Suprapubic skin (tissue), 4 donors: Measurements from ENCODE around the gene ZNF593. TPM values are rescaled to one million over a fixed set of nuclear protein-coding genes. Genes with fewer than 3 reads are reported as not detected.
A peak's percentile ranks its signal among the peaks of the same experiment; 100 is the strongest.

Experiments used
- DNase-seq, 2 donors: peaks; one replicate each; pipeline ENCODE4 v3.0.0-alpha.2; 2019; ENCODE audit warnings: low spot score in 2 of 2
- H3K27ac ChIP-seq: fragments of 200-600 bp; sonication (generic); one replicate; pipeline ENCODE4 v1.5.1; 2019
- H3K27me3 ChIP-seq: fragments of 200-600 bp; sonication (generic); one replicate; pipeline ENCODE4 v1.5.1; 2019
- H3K36me3 ChIP-seq: fragments of 200-600 bp; sonication (generic); one replicate; pipeline ENCODE4 v1.5.1; 2019
- H3K4me1 ChIP-seq: fragments of 200-600 bp; sonication (generic); one replicate; pipeline ENCODE4 v1.5.1; 2019
- H3K4me3 ChIP-seq: fragments of 200-600 bp; sonication (generic); one replicate; pipeline ENCODE4 v1.5.1; 2019; ENCODE audit warnings: mild to moderate bottlenecking
- H3K9me3 ChIP-seq: fragments of 200-600 bp; sonication (generic); one replicate; pipeline ENCODE4 v1.5.1; 2019
- CTCF ChIP-seq, 2 donors: fragments of 200-600 bp in 1 of 2; fragments of 450-650 bp in 1 of 2; sonication (generic) in 1 of 2; IDR thresholded peaks; one replicate each; pipeline ENCODE4 v1.5.1; 2016 to 2019; ENCODE audit warnings: antibody characterized with exemption in 2 of 2, mild to moderate bottlenecking in 1 of 2, moderate library complexity in 1 of 2
- EP300 ChIP-seq: sonication (generic); formaldehyde crosslinking; IDR thresholded peaks from one replicate; pipeline ENCODE4 v1.6.1; 2017; ENCODE audit warnings: antibody characterized with exemption
- POLR2A ChIP-seq, 2 donors: fragments of 450-650 bp; IDR thresholded peaks; one replicate each; pipeline ENCODE4 v1.6.1; 2017; ENCODE audit warnings: antibody characterized with exemption in 2 of 2, mild to moderate bottlenecking in 2 of 2, moderate library complexity in 2 of 2
- POLR2AphosphoS5 ChIP-seq, 3 donors: sonication (generic); formaldehyde crosslinking; IDR thresholded peaks; one replicate each; pipeline ENCODE4 v1.6.1; 2017; ENCODE audit warnings: antibody characterized with exemption in 3 of 3
- WGBS: methylation state at CpG from one replicate; pipeline ENCODE4 v1.1.5; 2018; 5-methylcytosine and 5-hydroxymethylcytosine counted together
- total RNA-seq, 4 donors: library from RNA; depleted of rRNA; stranded (reverse); fragments of >200 nt; gene quantifications; one replicate each; pipeline ENCODE4 v1.1.0, GENCODE V29; 2016

The ZNF593 gene
- total RNA-seq, 4 donors from 2014 or later: 15.3 to 53.4 (median 28.3) TPM

- peak; percentile 85 to 90 for DNase-seq
- TF ChIP-seq CTCF (IDR thresholded peaks at IDR 0.05): peak; percentile 73 to 81
- no peak for TF ChIP-seq EP300
- no peak for TF ChIP-seq POLR2A (IDR thresholded peaks at IDR 0.05)
- no peak for TF ChIP-seq POLR2AphosphoS5 (IDR thresholded peaks at IDR 0.05)
- no peaks in the 10 kb centered on the region for H3K9me3 ChIP-seq
These were observed 24.4 kb upstream of the ZNF593 start for GRCh38 chr1:26145041-26145959.

GRCh38 chr1:26145960-26146294 is 23.8 kb upstream of the ZNF593 start:
- DNase-seq: no peak
- H3K4me1 ChIP-seq: peaks cover 5% of the 10 kb centered on the region
- H3K4me3 ChIP-seq: no peak overlapping the region
- WGBS: 35% methylated on average over 6 of the region's 6 CpGs
- H3K9me3 ChIP-seq: no peaks in the 10 kb centered on the region
- no peak overlapping the region for H3K27ac ChIP-seq
- TF ChIP-seq EP300: no peak
- no peak for TF ChIP-seq CTCF (IDR thresholded peaks at IDR 0.05)
- no peak for TF ChIP-seq POLR2A (IDR thresholded peaks at IDR 0.05)
- no peak for TF ChIP-seq POLR2AphosphoS5 (IDR thresholded peaks at IDR 0.05)
- no peaks in the 10 kb centered on the region for H3K36me3 ChIP-seq
- no peaks in the 10 kb centered on the region for H3K27me3 ChIP-seq

More at GRCh38 chr1:26145041-26145959, 24.4 kb upstream of the ZNF593 start:
- Histone ChIP-seq H3K36me3 (no peaks in the 10 kb centered on the region), H3K27me3 (no peaks in the 10 kb centered on the region), H3K4me1 (peaks cover 5% of the 10 kb centered on the region), H3K4me3 (no peak overlapping the region), H3K27ac (no peak overlapping the region)
- 31% methylated on average over 16 of the region's 19 CpGs for WGBS

GRCh38 chr1:26148887-26149286 is 20.8 kb upstream of the ZNF593 start:
- Histone ChIP-seq H3K4me3 (no peak overlapping the region), H3K36me3 (no peaks in the 10 kb centered on the region), H3K9me3 (no peaks in the 10 kb centered on the region), H3K27me3 (no peaks in the 10 kb centered on the region), H3K4me1 (peaks cover 5% of the 10 kb centered on the region), H3K27ac (no peak overlapping the region)
- DNase-seq: no peak
- no peak for TF ChIP-seq EP300
- no peak for TF ChIP-seq POLR2AphosphoS5 (IDR thresholded peaks at IDR 0.05)
- TF ChIP-seq POLR2A (IDR thresholded peaks at IDR 0.05): no peak
- no peak for TF ChIP-seq CTCF (IDR thresholded peaks at IDR 0.05)

GRCh38 chr1:26153966-26154532 is 15.7 kb upstream of the ZNF593 start:
- Histone ChIP-seq H3K4me1 (no peaks in the 10 kb centered on the region), H3K9me3 (no peaks in the 10 kb centered on the region), H3K27ac (no peak overlapping the region), H3K4me3 (no peak overlapping the region), H3K36me3 (no peaks in the 10 kb centered on the region), H3K27me3 (peaks cover 29% of the 10 kb centered on the region)
- 49% methylated on average over 5 of the region's 5 CpGs for WGBS
- TF ChIP-seq POLR2A (IDR thresholded peaks at IDR 0.05) (no peak), POLR2AphosphoS5 (IDR thresholded peaks at IDR 0.05) (no peak), CTCF (IDR thresholded peaks at IDR 0.05) (no peak), EP300 (no peak)
- no peak for DNase-seq

GRCh38 chr1:26154750-26155149 is 15.0 kb upstream of the ZNF593 start:
- H3K9me3 ChIP-seq: no peaks in the 10 kb centered on the region
- WGBS: 54% methylated on average over 9 of the region's 9 CpGs
- no peaks in the 10 kb centered on the region for H3K4me1 ChIP-seq
- H3K4me3 ChIP-seq: no peak overlapping the region
- DNase-seq: no peak
- TF ChIP-seq EP300 (no peak), POLR2A (IDR thresholded peaks at IDR 0.05) (no peak), CTCF (IDR thresholded peaks at IDR 0.05) (no peak), POLR2AphosphoS5 (IDR thresholded peaks at IDR 0.05) (no peak)
- no peaks in the 10 kb centered on the region for H3K36me3 ChIP-seq
- H3K27ac ChIP-seq: peak overlapping the region; percentile 50
- peaks cover 30% of the 10 kb centered on the region for H3K27me3 ChIP-seq
